Liver (tissue), 9 donors: ENCODE data around the gene DUSP7. TPM values are rescaled to one million over a fixed set of nuclear protein-coding genes. Genes with fewer than 3 reads are reported as not detected.

Experiments
- DNase-seq: peaks from one replicate; pipeline ENCODE4 v3.0.0-alpha.2; 2017; ENCODE audit warnings: low spot score
- H3K27ac ChIP-seq, 2 donors: one replicate each; pipeline ENCODE4 v1.7.0; 2013; ENCODE audit warnings: inconsistent platforms in 2 of 2, low read length in 2 of 2, control low read depth in 1 of 2, low read depth in 1 of 2, mild to moderate bottlenecking in 1 of 2
- H3K27me3 ChIP-seq, 4 donors: one replicate each; pipeline versions ENCODE4 v1.6.1 to v1.7.0; 2013; ENCODE audit warnings: low read length in 3 of 4, inconsistent platforms in 1 of 4, mild to moderate bottlenecking in 1 of 4, moderate library complexity in 1 of 4; ENCODE audit not compliant: control insufficient read depth in 4 of 4, insufficient read depth in 4 of 4
- H3K36me3 ChIP-seq, 4 donors: one replicate each; pipeline versions ENCODE4 v1.6.1 to v1.7.0; 2013; ENCODE audit warnings: low read length in 3 of 4, mild to moderate bottlenecking in 3 of 4, low read depth in 1 of 4, moderate library complexity in 1 of 4; ENCODE audit not compliant: control insufficient read depth in 4 of 4, insufficient read depth in 3 of 4
- H3K4me1 ChIP-seq, 4 donors: one replicate each; pipeline versions ENCODE4 v1.6.1 to v1.7.0; 2013; ENCODE audit warnings: low read length in 3 of 4, mild to moderate bottlenecking in 3 of 4, moderate library complexity in 1 of 4; ENCODE audit not compliant: control insufficient read depth in 4 of 4, insufficient read depth in 4 of 4
- H3K4me3 ChIP-seq, 3 donors: one replicate each; pipeline versions ENCODE4 v1.6.1 to v1.7.0; 2013; ENCODE audit warnings: low read length in 3 of 3, control low read depth in 1 of 3, low read depth in 1 of 3, mild to moderate bottlenecking in 1 of 3
- H3K9ac ChIP-seq, 2 donors: one replicate each; pipeline ENCODE4 v1.7.0; 2013; ENCODE audit warnings: low read length in 2 of 2, mild to moderate bottlenecking in 2 of 2, moderate library complexity in 2 of 2, control low read depth in 1 of 2, low read depth in 1 of 2
- H3K9me3 ChIP-seq, 4 donors: one replicate each; pipeline versions ENCODE4 v1.6.1 to v1.7.0; 2013; ENCODE audit warnings: low read length in 3 of 4; ENCODE audit not compliant: control insufficient read depth in 4 of 4
- EGR1 ChIP-seq, 2 donors: IDR thresholded peaks; 2 replicates each; pipeline ENCODE4 v1.6.1; 2016 to 2018; ENCODE audit warnings: antibody characterized with exemption in 2 of 2, low read depth in 2 of 2
- FOXA1 ChIP-seq: IDR thresholded peaks from 2 replicates; pipeline ENCODE4 v1.6.1; 2016; ENCODE audit warnings: antibody characterized with exemption
- FOXA2 ChIP-seq: IDR thresholded peaks from 2 replicates; pipeline ENCODE4 v1.6.1; 2016; ENCODE audit warnings: antibody characterized with exemption
- GABPA ChIP-seq, 2 donors: IDR thresholded peaks in 1 of 2; conservative IDR thresholded peaks in 1 of 2; 2 replicates each; pipeline ENCODE4 v1.6.1; 2016; ENCODE audit warnings: antibody characterized with exemption in 2 of 2, mild to moderate bottlenecking in 1 of 2, moderate library complexity in 1 of 2
- HNF4A ChIP-seq, 2 donors: conservative IDR thresholded peaks; 2 replicates each; pipeline ENCODE4 v1.6.1; 2016; ENCODE audit warnings: antibody characterized with exemption in 2 of 2, mild to moderate bottlenecking in 2 of 2
- HNF4G ChIP-seq: IDR thresholded peaks from 2 replicates; pipeline ENCODE4 v1.6.1; 2016; ENCODE audit warnings: antibody characterized with exemption
- JUND ChIP-seq, 2 donors: IDR thresholded peaks; 2 replicates each; pipeline ENCODE4 v1.6.1; 2016; ENCODE audit warnings: antibody characterized with exemption in 2 of 2
- MAX ChIP-seq: IDR thresholded peaks from 2 replicates; pipeline ENCODE4 v1.6.1; 2016; ENCODE audit warnings: antibody characterized with exemption
- NR2F2 ChIP-seq: IDR thresholded peaks from 2 replicates; pipeline ENCODE4 v1.6.1; 2016; ENCODE audit warnings: antibody characterized with exemption
- RAD21 ChIP-seq, 2 donors: IDR thresholded peaks; 2 replicates each; pipeline ENCODE4 v1.6.1; 2016; ENCODE audit warnings: antibody characterized with exemption in 2 of 2, mild to moderate bottlenecking in 2 of 2
- REST ChIP-seq: IDR thresholded peaks from 2 replicates; pipeline ENCODE4 v1.6.1; 2016; ENCODE audit warnings: antibody characterized with exemption, mild to moderate bottlenecking
- RXRA ChIP-seq, 2 donors: IDR thresholded peaks; 2 replicates each; pipeline ENCODE4 v1.6.1; 2017 to 2018; ENCODE audit warnings: antibody characterized with exemption in 2 of 2, mild to moderate bottlenecking in 1 of 2
- SP1 ChIP-seq: IDR thresholded peaks from 2 replicates; pipeline ENCODE4 v1.6.1; 2018; ENCODE audit warnings: antibody characterized with exemption, mild to moderate bottlenecking
- YY1 ChIP-seq: IDR thresholded peaks from 2 replicates; pipeline ENCODE4 v1.6.1; 2016; ENCODE audit warnings: antibody characterized with exemption, mild to moderate bottlenecking
- ZBTB33 ChIP-seq: IDR thresholded peaks from 2 replicates; pipeline ENCODE4 v1.6.1; 2016; ENCODE audit warnings: antibody characterized with exemption
- WGBS: extraction: QIAGEN DNeasy Blood & Tissue Kit; methylation state at CpG from one replicate; pipeline ENCODE4 v1.1.7; 2013; 5-methylcytosine and 5-hydroxymethylcytosine counted together
- polyA plus RNA-seq, 2 donors: library from polyadenylated mRNA; stranded (reverse) in 1 of 2; unstranded in 1 of 2; fragments of 200-250 nt in 1 of 2; fragments of >200 nt in 1 of 2; fragmentation: Nextera tagmentation in 1 of 2; extraction: Ambion mirVana in 1 of 2; gene quantifications; one replicate each; pipeline versions ENCODE4 v1.2.1 to v1.2.3, GENCODE V29; 2013 to 2015
- total RNA-seq, 2 donors: library from RNA; depleted of rRNA; stranded (reverse); fragments of >200 nt; gene quantifications; one replicate each; pipeline ENCODE4 v1.2.3, GENCODE V29; 2014
- donor health status: healthy.
- donor health status: healthy.
- donor health status: healthy.
- donor health status: healthy.
- donor health status: healthy.

DUSP7 gene
- total and polyA plus RNA-seq, 4 donors = 1.5 to 5.0 (median 3.7) TPM

GRCh38 chr3:52084954-52085680, 28.7 kb upstream of the DUSP7 start:
- no peaks in the 10 kb centered on the region for H3K9me3 ChIP-seq
- TF ChIP-seq EGR1 (IDR thresholded peaks at IDR 0.05; ENCODE audit: low read depth in 2 of 2) (no peak), YY1 (no peak), MAX (no peak)
- H3K9ac ChIP-seq = no peak overlapping the region
- WGBS = 95% methylated on average over 13 of the region's 13 CpGs
- H3K36me3 ChIP-seq = no peaks in the 10 kb centered on the region
- no peak overlapping the region for H3K27ac ChIP-seq
- H3K27me3 ChIP-seq = no peaks in the 10 kb centered on the region
- no peak overlapping the region for H3K4me3 ChIP-seq
- H3K4me1 ChIP-seq = peaks cover 4 to 10% (median 7%) of the 10 kb centered on the region in 4 donors
- no peak for DNase-seq

GRCh38 chr3:52084216-52084945, 28.0 kb upstream of the DUSP7 start:
- no peak for DNase-seq
- Histone ChIP-seq H3K36me3 (no peaks in the 10 kb centered on the region), H3K9me3 (no peaks in the 10 kb centered on the region), H3K4me1 (peaks cover 3 to 10% (median 7%) of the 10 kb centered on the region in 4 donors), H3K9ac (no peak overlapping the region), H3K4me3 (no peak overlapping the region), H3K27ac (no peak overlapping the region), H3K27me3 (no peaks in the 10 kb centered on the region)
- TF ChIP-seq FOXA1 (no peak), GABPA (IDR thresholded peaks at IDR 0.05 in 1 of 2, conservative IDR thresholded peaks at IDR 0.05 in 1 of 2) (no peak), RXRA (IDR thresholded peaks at IDR 0.05) (no peak), NR2F2 (no peak), JUND (IDR thresholded peaks at IDR 0.05) (no peak), REST (no peak), SP1 (no peak), ZBTB33 (no peak), EGR1 (IDR thresholded peaks at IDR 0.05; ENCODE audit: low read depth in 2 of 2) (no peak), YY1 (no peak), HNF4A (conservative IDR thresholded peaks at IDR 0.05) (no peak), FOXA2 (no peak), MAX (no peak), HNF4G (no peak), RAD21 (IDR thresholded peaks at IDR 0.05) (no peak)
- WGBS = 98% methylated on average over 9 of the region's 9 CpGs
